Ramos (cell line): ENCODE results near the gene RELN.

ENCODE experiments used
- in situ Hi-C: fragments of 300-500 bp; cut with MboI; formaldehyde crosslinking; loops from one replicate; pipeline ENCODE4 v1.14.3; 2022; ENCODE audit warnings: low sequenced_read_pairs; ENCODE audit not compliant: unreplicated experiment

RELN gene

GRCh38 chr7:103656221-103656620, 333.2 kb downstream of the RELN start:
- in situ Hi-C loops, result no loop called here

- in situ Hi-C loops, result no loop called here
These were observed 337.7 kb downstream of the RELN start for GRCh38 chr7:103651593-103652377.

- in situ Hi-C loops, result no loop called here
These were observed 340.4 kb downstream of the RELN start for GRCh38 chr7:103649052-103649451.

- in situ Hi-C loops, result no loop called here
These were observed 341.3 kb downstream of the RELN start for GRCh38 chr7:103648135-103648534.

GRCh38 chr7:103644319-103644718, 345.1 kb downstream of the RELN start:
- in situ Hi-C loops, result no loop called here

- in situ Hi-C loops, result no loop called here
These were observed 349.3 kb downstream of the RELN start for GRCh38 chr7:103640031-103640779.

- in situ Hi-C loops, result no loop called here
These were observed 351.7 kb downstream of the RELN start for GRCh38 chr7:103637726-103638125.

- in situ Hi-C loops, result no loop called here
These were observed 352.4 kb downstream of the RELN start for GRCh38 chr7:103637094-103637493.

- in situ Hi-C loops, result no loop called here
These were observed 353.3 kb downstream of the RELN start for GRCh38 chr7:103636153-103636552.

GRCh38 chr7:103632972-103633371, 356.5 kb downstream of the RELN start:
- in situ Hi-C loops, result no loop called here

GRCh38 chr7:103632005-103632639, 357.3 kb downstream of the RELN start:
- in situ Hi-C loops, result no loop called here

- in situ Hi-C loops, result no loop called here
These were observed 359.1 kb downstream of the RELN start for GRCh38 chr7:103630318-103630717.

- in situ Hi-C loops, result no loop called here
These were observed 360.7 kb downstream of the RELN start for GRCh38 chr7:103628742-103629141.

GRCh38 chr7:103626776-103627175, 362.7 kb downstream of the RELN start:
- in situ Hi-C loops, result no loop called here

- in situ Hi-C loops, result no loop called here
These were observed 367.2 kb downstream of the RELN start for GRCh38 chr7:103622274-103622673.

- in situ Hi-C loops, result no loop called here
These were observed 375.5 kb downstream of the RELN start for GRCh38 chr7:103613655-103614642.

- in situ Hi-C loops, result no loop called here
These were observed 379.7 kb downstream of the RELN start for GRCh38 chr7:103609778-103610177.

GRCh38 chr7:103605640-103606039, 383.8 kb downstream of the RELN start:
- in situ Hi-C loops, result no loop called here

- in situ Hi-C loops, result no loop called here
These were observed 391.0 kb downstream of the RELN start for GRCh38 chr7:103598326-103598905.

- in situ Hi-C loops, result no loop called here
These were observed 391.9 kb downstream of the RELN start for GRCh38 chr7:103597606-103598005.
